Measurements from ENCODE around the gene CHRM2.
"Not testable (repeated sequence)": the region's sequence is repeated elsewhere in the genome, so short reads cannot be mapped to it uniquely, and the experiment has no call there.

CHRM2 gene

GRCh38 chr7:136868496-136869000, at the start of gene CHRM2:
TSS of gene CHRM2 (plus strand) at chr7:136868652. CDS start at chr7:137014866, 146,214 bp downstream.
- no peak for DNase-seq

GRCh38 chr7:136831398-136831797, 37.1 kb upstream of the CHRM2 start:
- DNase-seq, result not testable (repeated sequence)

GRCh38 chr7:136845899-136846465, 22.5 kb upstream of the CHRM2 start:
- DNase-seq, result peak in 1 of 2 donors; percentile 17

GRCh38 chr7:136847858-136848257, 20.6 kb upstream of the CHRM2 start:
- DNase-seq, result no peak

GRCh38 chr7:136853654-136854053, 14.8 kb upstream of the CHRM2 start:
- no peak for DNase-seq

GRCh38 chr7:136857573-136857972, 10.9 kb upstream of the CHRM2 start:
- DNase-seq, result no peak

- no peak for DNase-seq
Measured at GRCh38 chr7:136859803-136860202, 8.6 kb upstream of the CHRM2 start.

- DNase-seq, result no peak
Measured at GRCh38 chr7:136865236-136865635, 3.2 kb upstream of the CHRM2 start.

- DNase-seq, result no peak
Measured at GRCh38 chr7:136865777-136866176, 2.7 kb upstream of the CHRM2 start.

- no peak for DNase-seq
Measured at GRCh38 chr7:136869001-136869961, 829 bp downstream of the CHRM2 start.

GRCh38 chr7:136869991-136870865, 1.8 kb downstream of the CHRM2 start:
- DNase-seq, result no peak

GRCh38 chr7:136870866-136871487, 2.5 kb downstream of the CHRM2 start:
- no peak for DNase-seq

- no peak for DNase-seq
Measured at GRCh38 chr7:136874393-136875032, 6.1 kb downstream of the CHRM2 start.

GRCh38 chr7:136877509-136877908, 9.1 kb downstream of the CHRM2 start:
- no peak for DNase-seq

GRCh38 chr7:136877990-136878389, 9.5 kb downstream of the CHRM2 start:
- DNase-seq, result no peak

- DNase-seq, result no peak
Measured at GRCh38 chr7:136878878-136879277, 10.4 kb downstream of the CHRM2 start.

- no peak for DNase-seq
Measured at GRCh38 chr7:136883046-136883445, 14.6 kb downstream of the CHRM2 start.

GRCh38 chr7:136884492-136884891, 16.0 kb downstream of the CHRM2 start:
- DNase-seq, result no peak

GRCh38 chr7:136887317-136887716, 18.9 kb downstream of the CHRM2 start:
- no peak for DNase-seq

GRCh38 chr7:136890399-136890798, 21.9 kb downstream of the CHRM2 start:
- no peak for DNase-seq

GRCh38 chr7:136891850-136892249, 23.4 kb downstream of the CHRM2 start:
- no peak for DNase-seq

- DNase-seq, result no peak
Measured at GRCh38 chr7:136894789-136895188, 26.3 kb downstream of the CHRM2 start.
